ENCODE results near the gene CSAG2.

CSAG2 gene

DNA sequence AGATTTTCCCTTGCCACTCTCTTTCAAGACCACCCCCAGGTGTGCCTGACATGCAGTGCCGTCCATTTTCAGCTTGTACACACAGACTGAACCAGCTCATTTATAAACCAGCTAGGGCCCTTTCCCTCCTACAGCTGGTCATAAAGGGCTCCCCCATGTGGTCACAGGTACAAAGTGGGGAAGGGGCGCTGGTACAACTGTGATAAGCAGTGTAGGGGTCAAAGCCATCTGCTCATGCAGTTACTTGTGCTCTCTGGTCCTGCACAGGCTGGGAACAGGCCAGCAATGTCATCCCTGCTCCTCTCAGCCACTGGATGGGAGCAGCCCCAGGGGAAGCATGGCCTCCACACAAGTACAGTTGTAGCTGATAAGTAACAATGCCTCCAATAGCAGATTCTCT lies 50.8 kb downstream of the CSAG2 start:
- DNase-seq: no peak
